Stomach (tissue), 4 donors: ENCODE measurements around the gene TMX4.

Experiments used
- POLR2A ChIP-seq, 4 donors: fragments of 450-650 bp; IDR thresholded peaks; one replicate each; pipeline ENCODE4 v1.6.1; 2016; ENCODE audit warnings: antibody characterized with exemption in 4 of 4, control low read depth in 2 of 4, mild to moderate bottlenecking in 1 of 4, moderate library complexity in 1 of 4
- POLR2AphosphoS5 ChIP-seq, 3 donors: sonication (generic); formaldehyde crosslinking; IDR thresholded peaks; one replicate each; pipeline ENCODE4 v1.6.1; 2016; ENCODE audit warnings: antibody characterized with exemption in 3 of 3
- TF ChIP-seq, protein P1 (sequence below), 7 experiments: fragments of 450-650 bp in 4 of 7; fragments of 200-600 bp in 3 of 7; sonication (generic) in 3 of 7; IDR thresholded peaks; one replicate each; pipeline ENCODE4 v1.5.1; 2016 to 2019; ENCODE audit warnings: antibody characterized with exemption in 7 of 7, control low read depth in 2 of 7, mild to moderate bottlenecking in 1 of 7

DNA sequence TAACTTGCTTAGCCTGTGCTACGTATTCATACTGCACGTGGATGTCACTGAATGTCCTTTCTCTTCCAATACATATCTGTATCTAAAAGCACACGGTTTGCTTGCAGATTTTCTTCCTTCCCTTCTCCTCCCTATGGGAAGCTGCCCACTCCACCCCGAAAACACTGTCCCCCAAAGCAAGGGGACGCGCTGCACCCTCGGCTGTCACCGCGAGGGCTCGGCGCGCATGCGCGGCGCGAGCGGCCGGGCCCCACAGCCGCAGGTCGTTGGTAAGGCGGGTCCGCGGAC is 659 bp downstream of the TMX4 start:
- TF ChIP-seq, protein P1, sequence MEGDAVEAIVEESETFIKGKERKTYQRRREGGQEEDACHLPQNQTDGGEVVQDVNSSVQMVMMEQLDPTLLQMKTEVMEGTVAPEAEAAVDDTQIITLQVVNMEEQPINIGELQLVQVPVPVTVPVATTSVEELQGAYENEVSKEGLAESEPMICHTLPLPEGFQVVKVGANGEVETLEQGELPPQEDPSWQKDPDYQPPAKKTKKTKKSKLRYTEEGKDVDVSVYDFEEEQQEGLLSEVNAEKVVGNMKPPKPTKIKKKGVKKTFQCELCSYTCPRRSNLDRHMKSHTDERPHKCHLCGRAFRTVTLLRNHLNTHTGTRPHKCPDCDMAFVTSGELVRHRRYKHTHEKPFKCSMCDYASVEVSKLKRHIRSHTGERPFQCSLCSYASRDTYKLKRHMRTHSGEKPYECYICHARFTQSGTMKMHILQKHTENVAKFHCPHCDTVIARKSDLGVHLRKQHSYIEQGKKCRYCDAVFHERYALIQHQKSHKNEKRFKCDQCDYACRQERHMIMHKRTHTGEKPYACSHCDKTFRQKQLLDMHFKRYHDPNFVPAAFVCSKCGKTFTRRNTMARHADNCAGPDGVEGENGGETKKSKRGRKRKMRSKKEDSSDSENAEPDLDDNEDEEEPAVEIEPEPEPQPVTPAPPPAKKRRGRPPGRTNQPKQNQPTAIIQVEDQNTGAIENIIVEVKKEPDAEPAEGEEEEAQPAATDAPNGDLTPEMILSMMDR (IDR thresholded peaks at IDR 0.05) = peak in 1 of 7 experiments; percentile 50
- TF ChIP-seq POLR2AphosphoS5 (IDR thresholded peaks at IDR 0.05) (peak; percentile 45 to 80 (median 73)), POLR2A (IDR thresholded peaks at IDR 0.05) (peak in 1 of 4 donors; percentile 25)
